Panc1 (cell line): ENCODE results near the gene ASIP.

ENCODE experiments used
- CTCF ChIP-seq: fragments of 450-650 bp; IDR thresholded peaks from 2 replicates; pipeline ENCODE4 v1.5.1; 2017; ENCODE audit warnings: mild to moderate bottlenecking
- POLR2AphosphoS5 ChIP-seq: IDR thresholded peaks from 2 replicates; pipeline ENCODE4 v1.6.1; 2012; ENCODE audit warnings: mild to moderate bottlenecking, low read depth, low read length, moderate library complexity
- REST ChIP-seq, 2 experiments: IDR thresholded peaks; 2 replicates each; pipeline ENCODE4 v1.6.1; 2011 to 2012; ENCODE audit warnings: low read depth in 2 of 2, control low read depth in 1 of 2, low read length in 1 of 2, mild to moderate bottlenecking in 1 of 2, moderate library complexity in 1 of 2; ENCODE audit not compliant: insufficient read depth in 1 of 2

DNA sequence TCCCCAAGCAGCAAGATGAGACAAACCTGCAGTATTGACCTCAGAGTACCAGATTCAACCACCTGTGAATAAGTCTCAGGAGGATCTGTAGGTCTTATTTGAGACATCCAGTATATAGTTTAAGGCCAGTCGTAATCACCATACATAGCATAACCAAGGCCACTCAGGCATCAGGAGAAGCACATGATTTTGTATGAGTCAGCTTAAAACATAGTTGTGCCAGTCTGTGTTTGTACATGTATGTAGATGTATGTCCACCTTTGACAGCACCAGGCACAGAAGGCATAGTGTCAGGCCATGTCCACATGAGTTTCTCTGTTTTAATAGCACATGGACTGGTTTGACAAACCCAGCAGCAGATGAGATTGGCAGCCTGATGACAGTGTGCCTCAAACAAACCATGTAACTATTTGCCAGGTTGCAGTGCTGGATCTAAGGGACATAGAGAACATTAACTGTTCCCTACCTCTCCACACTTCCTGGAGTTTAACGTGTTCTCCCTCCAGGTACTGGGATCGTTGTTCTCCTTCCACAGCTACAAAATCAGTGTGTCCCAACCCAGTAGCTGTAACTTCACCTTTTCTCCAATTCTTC is 8.6 kb upstream of the ASIP start:
- TF ChIP-seq CTCF (no peak), POLR2AphosphoS5 (no peak), REST (IDR thresholded peaks at IDR 0.05; ENCODE audit: insufficient read depth in 1 of 2, low read depth in 2 of 2, low read length in 1 of 2) (no peak)
